Hepatocyte (in vitro differentiated cells): Measurements from ENCODE around the gene TMEM92. TPM values are rescaled to one million over a fixed set of nuclear protein-coding genes. Genes with fewer than 3 reads are reported as not detected.

ENCODE experiments used
- DNase-seq: peaks from one replicate; pipeline ENCODE4 v3.0.0-alpha.2; 2016; ENCODE audit warnings: low spot score
- H2AFZ ChIP-seq: fragments of 200-600 bp; sonication (generic); 2 replicates; pipeline ENCODE4 v1.6.0; 2016; ENCODE audit warnings: antibody characterized with exemption, mild to moderate bottlenecking
- H3K27ac ChIP-seq: fragments of 200-600 bp; sonication (generic); 2 replicates; pipeline ENCODE4 v1.5.1; 2016; ENCODE audit warnings: mild to moderate bottlenecking
- H3K27me3 ChIP-seq: fragments of 200-600 bp; sonication (generic); 2 replicates; pipeline ENCODE4 v1.6.1; 2016
- H3K36me3 ChIP-seq: fragments of 200-600 bp; sonication (generic); replicated peaks from 2 replicates; pipeline ENCODE4 v1.5.1; 2016; ENCODE audit warnings: low read depth; ENCODE audit not compliant: insufficient read depth
- H3K4me1 ChIP-seq: fragments of 200-600 bp; sonication (generic); 2 replicates; pipeline ENCODE4 v1.5.1; 2016; ENCODE audit warnings: mild to moderate bottlenecking, moderate library complexity; ENCODE audit not compliant: insufficient read depth
- H3K4me2 ChIP-seq: fragments of 200-600 bp; sonication (generic); 2 replicates; pipeline ENCODE4 v1.6.0; 2016
- H3K4me3 ChIP-seq: fragments of 200-600 bp; sonication (generic); 2 replicates; pipeline ENCODE4 v1.5.1; 2016; ENCODE audit warnings: mild to moderate bottlenecking
- H3K79me2 ChIP-seq: fragments of 200-600 bp; sonication (generic); 2 replicates; pipeline ENCODE4 v1.6.0; 2017; ENCODE audit warnings: mild to moderate bottlenecking
- H3K9me2 ChIP-seq: fragments of 200-600 bp; sonication (generic); replicated peaks from 2 replicates; pipeline ENCODE4 v1.6.0; 2017; ENCODE audit warnings: mild to moderate bottlenecking; ENCODE audit not compliant: insufficient read depth
- H3K9me3 ChIP-seq: fragments of 200-600 bp; sonication (generic); 2 replicates; pipeline ENCODE4 v1.5.1; 2016; ENCODE audit warnings: low read depth, mild to moderate bottlenecking
- H4K20me1 ChIP-seq: fragments of 200-600 bp; sonication (generic); 2 replicates; pipeline ENCODE4 v1.6.0; 2016; ENCODE audit warnings: mild to moderate bottlenecking; ENCODE audit not compliant: insufficient read depth, poor library complexity, severe bottlenecking
- EZH2 ChIP-seq: fragments of 200-600 bp; sonication (generic); IDR thresholded peaks from 2 replicates; pipeline ENCODE4 v1.6.1; 2016; ENCODE audit warnings: antibody characterized with exemption, mild to moderate bottlenecking, borderline replicate concordance
- EZH2phosphoT487 ChIP-seq: fragments of 200-600 bp; sonication (generic); IDR thresholded peaks from one replicate; pipeline ENCODE4 v1.6.1; 2018; ENCODE audit warnings: antibody characterized with exemption, mild to moderate bottlenecking, low read depth, moderate library complexity; ENCODE audit not compliant: unreplicated experiment, severe bottlenecking
- WGBS: methylation state at CpG from one replicate; pipeline ENCODE4 v1.1.6; 2016; ENCODE audit warnings: low lambda C conversion rate; ENCODE audit errors: missing lambda C conversion rate; 5-methylcytosine and 5-hydroxymethylcytosine counted together
- polyA plus RNA-seq: library from polyadenylated mRNA; unstranded; fragments of >200 nt; fragmentation: Nextera tagmentation; extraction: Ambion mirVana; gene quantifications from 2 replicates; pipeline ENCODE4 v1.2.1, GENCODE V29; 2016
- total RNA-seq: library from RNA; depleted of rRNA; stranded (reverse); fragments of >200 nt; gene quantifications from 2 replicates; pipeline ENCODE4 v1.2.3, GENCODE V29; 2014
- TF ChIP-seq, protein P1 (sequence below): fragments of 200-600 bp; sonication (generic); IDR thresholded peaks from 2 replicates; pipeline ENCODE4 v1.5.1; 2016; ENCODE audit warnings: antibody characterized with exemption, mild to moderate bottlenecking; ENCODE audit not compliant: poor library complexity

Gene TMEM92
- total and polyA plus RNA-seq, 2 experiments from 2014 or later, result 6.9 to 21.7 TPM

DNA sequence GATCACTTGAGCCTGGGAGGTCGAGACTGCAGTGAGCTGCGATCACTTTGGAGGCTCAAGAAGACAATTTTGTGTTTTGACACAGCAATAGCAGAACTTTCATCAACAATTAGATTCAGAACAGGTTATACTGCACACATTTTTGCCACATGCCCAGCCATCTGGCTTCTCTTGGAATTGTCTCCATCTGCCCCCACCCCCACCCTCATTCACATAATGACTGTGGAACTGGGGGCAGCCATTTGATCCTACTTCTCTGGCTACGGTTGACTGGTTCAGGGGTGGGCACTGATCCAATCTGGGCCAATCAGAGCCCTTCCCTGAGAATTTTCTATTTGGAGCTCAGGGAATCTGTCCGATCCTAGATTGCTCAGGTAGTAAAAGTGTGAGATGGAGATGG, 14.0 kb downstream of the TMEM92 start:
- no peak overlapping the region for H3K27ac ChIP-seq
- H2AFZ ChIP-seq, result no peak overlapping the region
- H3K9me3 ChIP-seq, result no peaks in the 10 kb centered on the region
- H3K4me1 ChIP-seq, result peaks cover 10% of the 10 kb centered on the region
- WGBS, result 96% methylated on average over 4 of the region's 4 CpGs
- no peaks in the 10 kb centered on the region for H4K20me1 ChIP-seq
- TF ChIP-seq EZH2, result no peak
- TF ChIP-seq EZH2phosphoT487, result no peak
- H3K79me2 ChIP-seq, result peaks cover 5% of the 10 kb centered on the region
- no peak for DNase-seq
- no peaks in the 10 kb centered on the region for H3K36me3 ChIP-seq
- no peaks in the 10 kb centered on the region for H3K27me3 ChIP-seq
- H3K4me3 ChIP-seq, result no peak overlapping the region
- no peak overlapping the region for H3K4me2 ChIP-seq
- no peaks in the 10 kb centered on the region for H3K9me2 ChIP-seq

DNA sequence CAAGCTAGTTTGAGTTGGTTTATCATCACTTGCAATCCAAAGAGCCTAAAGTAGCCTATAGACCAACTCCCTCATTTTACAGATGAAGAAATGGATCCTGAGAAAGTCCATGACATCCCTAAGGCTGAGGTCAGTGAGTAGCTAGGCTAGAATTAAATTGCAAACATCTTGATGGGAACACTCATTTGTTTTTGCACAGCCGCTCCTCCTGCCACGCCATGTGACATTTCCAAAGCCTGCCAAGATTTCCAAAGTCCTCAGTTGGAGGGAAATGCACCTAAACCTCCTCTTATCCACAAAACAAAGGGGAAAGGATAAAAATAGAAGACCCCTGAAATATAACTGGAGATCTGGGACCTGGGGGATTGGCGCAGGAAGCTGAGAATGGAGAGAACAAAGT, 15.0 kb downstream of the TMEM92 start:
- Histone ChIP-seq H3K4me1 (peaks cover 10% of the 10 kb centered on the region), H4K20me1 (no peaks in the 10 kb centered on the region), H3K79me2 (peaks cover 5% of the 10 kb centered on the region), H3K4me3 (no peak overlapping the region), H3K27ac (peak overlapping the region; percentile 80), H3K9me2 (no peaks in the 10 kb centered on the region), H3K36me3 (no peaks in the 10 kb centered on the region), H3K27me3 (no peaks in the 10 kb centered on the region), H2AFZ (no peak overlapping the region), H3K9me3 (no peaks in the 10 kb centered on the region), H3K4me2 (peak overlapping the region; percentile 46)
- WGBS, result 84% methylated on average over 3 of the region's 3 CpGs
- DNase-seq, result no peak
- TF ChIP-seq EZH2 (no peak), EZH2phosphoT487 (no peak)
- TF ChIP-seq, protein P1, sequence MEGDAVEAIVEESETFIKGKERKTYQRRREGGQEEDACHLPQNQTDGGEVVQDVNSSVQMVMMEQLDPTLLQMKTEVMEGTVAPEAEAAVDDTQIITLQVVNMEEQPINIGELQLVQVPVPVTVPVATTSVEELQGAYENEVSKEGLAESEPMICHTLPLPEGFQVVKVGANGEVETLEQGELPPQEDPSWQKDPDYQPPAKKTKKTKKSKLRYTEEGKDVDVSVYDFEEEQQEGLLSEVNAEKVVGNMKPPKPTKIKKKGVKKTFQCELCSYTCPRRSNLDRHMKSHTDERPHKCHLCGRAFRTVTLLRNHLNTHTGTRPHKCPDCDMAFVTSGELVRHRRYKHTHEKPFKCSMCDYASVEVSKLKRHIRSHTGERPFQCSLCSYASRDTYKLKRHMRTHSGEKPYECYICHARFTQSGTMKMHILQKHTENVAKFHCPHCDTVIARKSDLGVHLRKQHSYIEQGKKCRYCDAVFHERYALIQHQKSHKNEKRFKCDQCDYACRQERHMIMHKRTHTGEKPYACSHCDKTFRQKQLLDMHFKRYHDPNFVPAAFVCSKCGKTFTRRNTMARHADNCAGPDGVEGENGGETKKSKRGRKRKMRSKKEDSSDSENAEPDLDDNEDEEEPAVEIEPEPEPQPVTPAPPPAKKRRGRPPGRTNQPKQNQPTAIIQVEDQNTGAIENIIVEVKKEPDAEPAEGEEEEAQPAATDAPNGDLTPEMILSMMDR, result no peak

DNA sequence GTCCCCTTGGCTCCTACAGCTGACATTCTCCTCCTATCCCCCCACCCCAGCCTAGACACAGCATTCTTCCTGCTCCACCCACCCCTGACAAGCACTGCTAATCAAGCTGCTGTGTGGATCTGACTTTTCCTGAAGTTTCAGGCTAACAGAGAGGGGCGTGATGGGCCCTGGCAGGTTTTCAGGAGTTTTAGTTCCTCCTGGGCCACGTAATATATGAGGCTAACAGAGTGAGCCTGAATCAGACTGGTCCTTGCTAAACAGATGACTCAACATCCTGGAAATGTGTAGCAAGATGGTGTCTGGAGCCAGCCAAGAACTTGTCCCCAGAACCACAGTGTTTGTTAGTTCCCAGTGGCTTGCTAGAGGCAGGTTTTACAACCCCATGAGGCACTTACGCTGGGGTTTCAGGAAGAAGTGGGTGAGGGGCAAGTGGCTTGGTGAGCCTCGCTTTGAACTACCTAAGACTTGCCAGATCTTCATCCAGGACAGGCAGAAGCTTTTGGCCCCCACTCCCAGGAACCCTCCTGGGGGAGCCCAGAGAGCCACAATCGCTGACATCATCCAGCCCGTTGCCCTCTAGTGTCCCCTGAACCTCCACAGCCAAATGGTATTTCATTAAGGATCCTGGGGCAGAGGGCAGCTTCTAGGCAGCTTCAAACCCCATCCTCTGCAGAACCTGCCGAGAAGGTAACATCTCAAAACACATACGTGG, 15.9 kb downstream of the TMEM92 start:
- Histone ChIP-seq H3K36me3 (no peaks in the 10 kb centered on the region), H3K4me2 (peak overlapping the region; percentile 46), H3K9me3 (no peaks in the 10 kb centered on the region), H3K4me1 (peaks cover 10% of the 10 kb centered on the region), H4K20me1 (no peaks in the 10 kb centered on the region), H3K9me2 (no peaks in the 10 kb centered on the region), H3K27me3 (no peaks in the 10 kb centered on the region), H3K4me3 (no peak overlapping the region), H3K27ac (peak overlapping the region; percentile 80), H2AFZ (peak overlapping the region; percentile 1), H3K79me2 (peaks cover 5% of the 10 kb centered on the region)
- 52% methylated on average over 8 of the region's 8 CpGs for WGBS
- TF ChIP-seq EZH2, result no peak
- TF ChIP-seq, protein P1, result no peak
- TF ChIP-seq EZH2phosphoT487, result no peak
- peak; percentile 88 for DNase-seq

DNA sequence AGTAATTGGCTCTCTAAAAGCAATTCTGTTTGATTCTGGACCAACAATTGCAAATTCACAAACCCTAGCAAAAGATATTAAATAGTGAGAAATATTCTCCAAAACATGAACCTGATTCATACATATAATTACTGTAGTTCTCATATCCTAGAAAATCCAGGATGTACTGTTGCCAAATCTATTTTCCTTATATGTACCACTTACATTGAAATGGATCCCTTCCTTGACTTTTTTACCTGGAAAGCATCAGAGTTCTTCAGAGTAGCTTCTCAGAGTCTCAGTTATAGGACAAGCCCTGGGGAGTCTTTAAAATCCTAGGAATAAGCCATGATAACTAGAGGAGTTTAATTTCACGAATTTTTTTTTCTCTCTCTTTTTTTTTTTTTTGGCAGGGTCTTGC, 16.7 kb downstream of the TMEM92 start:
- Histone ChIP-seq H3K27me3 (no peaks in the 10 kb centered on the region), H3K4me1 (peaks cover 10% of the 10 kb centered on the region), H4K20me1 (no peaks in the 10 kb centered on the region), H3K36me3 (no peaks in the 10 kb centered on the region), H3K9me2 (no peaks in the 10 kb centered on the region), H3K27ac (peak overlapping the region; percentile 80), H3K4me3 (no peak overlapping the region), H3K9me3 (no peaks in the 10 kb centered on the region), H3K4me2 (no peak overlapping the region), H2AFZ (no peak overlapping the region), H3K79me2 (peaks cover 5% of the 10 kb centered on the region)
- no peak for DNase-seq
- WGBS, result 73% methylated on average over 1 of the region's 1 CpG
- TF ChIP-seq EZH2phosphoT487 (no peak), EZH2 (no peak)
- TF ChIP-seq, protein P1, result no peak
